CD4-positive, alpha-beta T cell treated with Interleukin-15 for 4 hours (primary cell): ENCODE measurements around the gene TMEM63C.
A peak's percentile ranks its signal among the peaks of the same experiment; 100 is the strongest.

ENCODE experiments used
- DNase-seq: peaks from one replicate; pipeline ENCODE4 v3.0.0-alpha.2; 2020; ENCODE audit warnings: low spot score

TMEM63C gene

DNA sequence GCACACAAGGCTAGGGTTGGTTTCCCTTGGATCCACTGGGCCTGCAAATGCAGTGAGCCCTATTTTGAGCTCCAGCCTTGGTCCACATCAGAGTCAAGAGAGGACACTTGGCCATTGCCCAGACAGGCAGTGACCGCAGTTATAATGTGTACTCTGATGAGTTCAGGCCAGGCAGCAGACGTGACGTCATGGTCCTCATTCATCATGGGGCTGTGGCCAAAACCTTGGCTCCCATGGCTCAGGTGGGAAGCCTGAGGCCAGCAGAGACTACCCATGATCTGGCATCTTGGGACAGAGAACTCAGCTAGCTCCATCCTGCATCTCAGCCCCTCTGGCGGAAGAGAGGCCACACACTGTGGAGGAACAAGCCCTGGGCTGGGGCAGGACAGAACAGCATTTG, 16.4 kb downstream of the TMEM63C start:
- DNase-seq, result no peak

DNA sequence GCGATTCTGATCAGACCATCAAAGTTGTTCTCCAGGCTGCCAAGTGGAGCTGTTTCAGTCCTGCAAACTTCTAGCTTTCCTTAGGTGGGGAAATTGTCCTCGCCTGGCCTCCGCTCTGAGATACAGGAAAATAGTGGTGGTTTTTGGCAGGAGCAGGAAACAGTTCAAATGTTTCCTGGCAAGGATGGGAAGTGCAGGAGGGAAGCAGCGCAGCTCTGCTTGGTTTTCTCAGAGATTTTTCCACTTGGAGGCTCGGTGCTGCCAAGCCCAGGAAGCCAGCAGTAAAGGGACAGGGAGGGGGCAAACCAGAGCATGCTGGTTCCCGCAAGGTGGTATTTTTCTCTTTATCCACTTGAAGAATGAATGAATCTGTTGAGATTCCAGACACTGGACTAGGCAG, 17.0 kb downstream of the TMEM63C start:
- no peak for DNase-seq

DNA sequence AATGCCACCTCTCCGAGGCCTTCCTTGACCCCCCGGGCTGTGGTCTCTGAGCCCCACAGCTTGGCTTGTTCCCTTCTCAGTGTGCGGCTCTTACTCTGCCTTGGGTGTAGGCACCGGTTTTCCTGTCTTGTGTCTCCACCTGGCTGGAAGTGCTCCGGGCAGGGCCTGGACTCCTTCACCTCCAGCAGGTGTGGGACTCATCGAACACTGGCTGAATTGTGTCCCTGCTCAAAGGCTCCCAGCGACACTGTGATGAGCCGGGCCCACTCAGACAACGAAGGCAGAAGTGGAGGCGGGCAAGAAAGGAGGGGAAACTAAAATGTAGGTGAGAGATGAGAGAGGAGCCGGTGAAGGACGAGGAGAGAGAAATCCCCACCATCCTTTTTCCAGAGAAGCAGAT, 18.0 kb downstream of the TMEM63C start:
- no peak for DNase-seq

DNA sequence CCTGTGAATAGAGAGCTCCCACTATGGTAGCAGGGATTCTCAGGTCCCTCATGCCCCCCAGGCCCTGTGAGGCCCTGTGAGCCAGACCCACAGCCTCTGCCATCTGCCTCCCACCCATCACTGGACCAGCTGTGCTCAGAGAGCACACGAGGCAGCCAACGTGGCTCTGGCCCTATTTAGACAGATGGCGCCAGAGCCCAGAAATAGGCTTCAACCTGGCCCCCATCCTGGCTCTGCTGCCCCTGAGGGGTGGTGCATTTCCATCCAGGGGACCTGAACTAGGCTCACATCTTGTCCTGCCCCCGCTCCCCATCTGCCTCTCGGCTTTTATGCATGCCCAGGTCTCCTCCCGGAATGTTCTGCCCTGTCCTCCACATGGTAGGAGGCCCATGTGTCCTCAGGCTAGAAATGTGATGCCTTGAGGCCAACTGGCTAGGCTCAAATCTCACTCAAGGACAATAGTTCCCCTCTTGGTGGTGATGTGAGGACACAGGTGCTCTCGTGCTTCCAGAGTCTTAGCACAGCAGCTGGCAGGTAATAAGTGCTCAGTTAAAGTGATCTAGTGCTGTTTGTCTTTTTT, 18.9 kb downstream of the TMEM63C start:
- DNase-seq, result no peak

DNA sequence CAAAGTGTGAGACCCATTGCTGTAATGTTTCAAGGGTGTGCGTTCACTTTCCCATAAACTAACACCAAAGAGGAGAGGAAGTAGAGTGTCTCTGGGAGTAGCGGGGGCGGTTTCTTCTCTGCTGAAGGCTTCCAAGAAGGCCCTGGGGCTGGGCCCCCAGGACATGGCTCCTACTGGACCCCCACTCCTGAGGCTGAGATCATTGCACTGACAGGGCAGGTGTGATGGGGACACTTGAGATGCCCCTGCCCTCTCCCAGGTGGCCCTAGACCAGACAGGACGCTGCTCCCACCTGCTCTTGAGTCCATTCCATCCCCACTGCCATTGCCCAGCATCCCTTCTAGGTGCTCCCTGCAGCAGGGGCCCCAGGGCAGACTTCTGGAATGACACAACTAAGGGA, 20.1 kb downstream of the TMEM63C start:
- DNase-seq, result no peak

DNA sequence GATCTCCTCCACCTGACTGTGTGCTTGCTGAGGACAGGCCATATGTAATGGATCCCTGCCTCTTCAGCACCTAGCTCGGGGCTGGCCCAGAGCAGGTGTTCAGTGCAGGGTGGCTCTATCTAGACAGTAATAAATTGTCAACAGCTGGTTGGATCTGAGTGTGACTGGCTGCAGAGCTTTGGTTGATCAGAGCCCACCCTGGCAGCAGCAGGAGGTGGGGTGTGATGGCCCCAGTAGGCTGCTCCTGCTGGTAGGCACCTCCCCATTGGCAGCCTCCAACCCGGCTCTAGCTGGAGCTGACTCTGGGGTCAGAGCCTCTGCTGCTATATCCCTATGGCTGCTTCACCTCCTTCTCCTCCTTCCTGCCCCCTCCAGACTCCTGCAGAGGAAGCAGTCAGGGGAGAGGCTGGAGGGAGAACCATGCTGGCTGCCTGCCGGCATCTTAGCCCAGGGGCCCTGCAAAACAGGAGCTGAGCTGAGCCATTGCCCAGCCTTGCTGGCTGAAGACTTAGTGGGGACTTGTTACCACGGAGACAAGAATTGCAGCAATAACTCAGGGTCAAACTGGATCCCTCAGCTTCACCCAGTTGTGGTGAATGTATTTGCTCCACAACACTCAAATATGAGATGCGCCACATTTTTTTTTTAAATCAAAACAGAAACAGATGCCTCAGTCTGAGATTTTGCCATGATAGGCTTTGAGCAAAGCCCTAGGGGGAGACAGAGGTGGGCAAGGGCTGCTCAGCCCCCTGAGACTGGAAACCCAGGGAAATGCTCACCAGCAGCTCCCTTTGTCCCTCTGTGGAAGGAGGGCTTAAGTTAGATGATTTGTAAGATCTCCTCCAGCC, 22.2 kb downstream of the TMEM63C start:
- DNase-seq, result no peak

DNA sequence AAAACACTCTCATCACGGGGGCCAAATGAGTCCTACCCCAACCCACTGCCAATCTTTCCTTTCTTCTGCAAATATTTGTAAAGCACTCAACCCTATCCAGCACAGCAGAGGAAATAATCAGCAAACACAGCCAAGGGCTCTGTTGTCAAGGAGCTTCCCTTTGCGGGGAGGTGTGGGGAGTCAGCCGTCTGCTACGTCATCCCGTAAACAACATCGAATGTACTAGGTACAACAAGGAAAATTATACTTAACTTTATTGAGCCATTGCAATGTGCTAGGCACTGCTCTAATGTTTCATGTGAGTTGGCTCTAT, 22.8 kb downstream of the TMEM63C start:
- no peak for DNase-seq

DNA sequence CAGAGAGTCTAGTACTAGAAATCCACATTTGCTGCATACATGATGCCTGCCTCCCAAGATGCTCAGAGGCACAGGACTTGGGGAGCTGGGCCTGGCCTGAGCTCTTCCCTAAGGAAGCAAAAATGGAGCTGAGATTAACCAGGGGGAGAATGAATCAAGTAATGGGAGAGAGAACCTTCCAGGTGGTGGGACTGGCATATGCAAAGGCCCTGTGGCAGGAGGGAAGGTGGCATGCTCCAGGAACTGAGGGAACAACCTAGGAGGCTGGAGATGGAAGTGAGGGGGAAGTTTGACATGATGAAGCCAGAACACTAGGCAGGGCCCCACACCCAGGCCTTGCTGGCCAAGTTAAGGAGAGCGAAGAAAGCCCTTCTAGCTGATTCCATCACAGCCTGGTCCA, 23.3 kb downstream of the TMEM63C start:
- no peak for DNase-seq

DNA sequence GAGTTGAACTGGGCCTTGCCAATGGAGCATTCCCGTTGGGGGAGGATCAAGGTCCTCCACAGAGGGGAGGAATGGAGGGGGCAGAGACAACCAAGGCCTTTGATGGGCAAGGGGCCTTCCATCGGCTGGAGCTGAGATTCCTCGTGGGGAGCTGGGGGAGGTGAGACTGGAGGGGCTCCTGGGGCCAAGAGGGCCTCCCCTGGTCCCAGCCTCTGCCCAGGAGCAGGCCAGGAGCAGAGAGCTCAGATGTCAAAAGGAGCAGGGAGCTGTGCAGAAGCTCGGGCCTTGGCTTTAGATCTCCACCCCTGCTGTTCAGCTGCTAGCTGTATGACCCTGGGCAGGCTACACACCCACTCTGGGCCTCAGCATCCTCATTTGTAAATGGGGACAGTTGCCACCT, 24.0 kb downstream of the TMEM63C start:
- no peak for DNase-seq

DNA sequence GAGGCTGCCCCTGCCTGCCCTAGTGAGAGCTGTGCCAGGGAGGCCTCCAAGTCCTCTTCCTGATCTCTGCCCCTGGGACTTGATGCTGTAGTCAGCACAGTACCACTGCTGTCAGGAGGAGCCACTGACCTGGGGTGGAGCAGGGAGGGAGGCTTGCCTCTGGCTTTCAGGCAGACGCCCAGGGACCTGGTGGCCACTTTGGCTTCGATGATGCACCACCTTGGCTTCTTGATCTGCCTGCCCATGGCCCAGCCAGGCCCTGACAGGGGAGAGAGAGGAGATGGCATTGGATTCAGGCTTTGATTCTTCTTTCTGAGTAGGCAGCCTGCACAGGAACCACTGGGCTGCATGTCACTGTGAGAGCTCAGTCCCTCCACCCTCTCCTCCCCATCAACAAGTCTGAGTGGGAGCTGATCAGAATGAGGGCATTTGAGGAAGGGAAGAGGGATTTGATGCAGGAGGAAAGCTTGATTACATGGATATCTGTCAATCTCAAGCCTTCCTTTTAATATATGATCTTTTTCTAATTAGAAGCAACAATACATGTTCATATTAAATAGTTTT, 24.7 kb downstream of the TMEM63C start:
- DNase-seq, result no peak

DNA sequence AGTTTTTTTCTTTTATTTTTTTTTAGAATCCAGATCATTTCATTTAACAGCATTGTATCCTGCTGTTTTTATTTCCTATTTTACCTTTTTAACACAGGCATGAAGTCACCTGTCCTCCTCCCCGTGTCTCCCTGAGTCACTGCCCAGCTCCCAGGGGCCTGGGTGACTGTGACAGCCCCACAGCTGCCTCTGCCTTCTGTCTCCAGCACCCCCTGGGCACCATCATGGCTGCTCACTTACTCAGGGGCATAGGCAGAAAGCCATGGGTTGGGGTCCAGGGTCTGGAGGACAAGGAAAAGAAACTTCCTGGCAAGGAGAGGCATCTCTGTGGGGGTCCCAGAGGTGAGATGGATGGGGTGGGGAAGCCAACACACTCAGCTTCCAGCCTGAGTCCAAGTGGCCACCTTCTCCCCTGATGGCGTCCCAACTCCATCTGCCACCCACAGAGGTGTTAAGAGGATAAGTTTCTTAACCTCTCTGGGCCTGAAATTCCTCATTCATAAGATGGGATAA, 25.3 kb downstream of the TMEM63C start:
- DNase-seq, result no peak

DNA sequence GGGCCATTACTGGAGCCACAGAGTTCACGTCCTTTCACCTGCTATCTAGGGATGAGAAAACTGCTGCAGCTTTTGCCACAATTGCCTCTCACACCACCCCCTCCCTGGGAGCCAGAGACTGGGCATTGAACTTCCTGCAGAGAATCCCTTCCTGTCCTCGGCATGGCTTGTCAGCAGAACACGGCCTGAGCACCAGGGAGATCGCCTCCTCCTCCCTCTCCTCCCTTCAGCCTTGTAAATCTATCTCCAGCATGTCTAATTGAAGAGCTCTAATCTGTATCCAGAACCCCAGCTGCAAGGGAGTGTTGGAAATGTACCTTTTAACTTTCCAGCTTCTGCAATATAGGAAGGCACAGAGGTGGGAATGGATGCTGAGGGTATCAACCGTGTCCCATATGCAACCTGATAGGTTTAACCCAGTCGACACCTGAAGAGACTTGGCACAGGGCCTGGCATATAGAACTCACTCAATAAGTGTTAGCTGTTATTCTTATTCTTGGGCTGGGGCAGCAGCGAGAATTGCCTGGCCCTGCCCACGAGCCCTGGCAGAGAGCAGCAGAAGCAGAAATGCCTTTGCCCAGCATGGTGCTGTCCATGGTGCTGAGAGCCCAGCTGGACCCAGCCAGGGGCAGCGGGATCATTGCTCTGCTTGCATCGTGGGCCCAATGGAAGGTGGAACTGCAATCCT, 26.8 kb downstream of the TMEM63C start:
- DNase-seq, result peak; percentile 17

DNA sequence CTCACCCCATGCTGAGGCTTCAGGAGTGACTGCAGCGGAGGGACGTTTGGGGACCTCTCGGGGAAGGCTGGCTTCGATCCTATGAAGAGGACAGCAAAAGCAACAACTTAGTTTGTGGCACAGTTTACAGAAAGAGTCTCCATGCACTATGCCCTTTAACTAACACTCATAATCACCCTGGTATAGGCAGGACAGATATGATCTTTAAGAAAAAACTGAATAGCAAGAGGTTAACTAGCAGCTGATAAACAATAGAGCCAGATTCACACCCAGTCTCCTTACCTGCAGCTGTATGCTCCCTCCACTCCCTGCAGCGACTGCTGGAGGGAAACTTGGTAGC, 27.4 kb downstream of the TMEM63C start:
- no peak for DNase-seq

DNA sequence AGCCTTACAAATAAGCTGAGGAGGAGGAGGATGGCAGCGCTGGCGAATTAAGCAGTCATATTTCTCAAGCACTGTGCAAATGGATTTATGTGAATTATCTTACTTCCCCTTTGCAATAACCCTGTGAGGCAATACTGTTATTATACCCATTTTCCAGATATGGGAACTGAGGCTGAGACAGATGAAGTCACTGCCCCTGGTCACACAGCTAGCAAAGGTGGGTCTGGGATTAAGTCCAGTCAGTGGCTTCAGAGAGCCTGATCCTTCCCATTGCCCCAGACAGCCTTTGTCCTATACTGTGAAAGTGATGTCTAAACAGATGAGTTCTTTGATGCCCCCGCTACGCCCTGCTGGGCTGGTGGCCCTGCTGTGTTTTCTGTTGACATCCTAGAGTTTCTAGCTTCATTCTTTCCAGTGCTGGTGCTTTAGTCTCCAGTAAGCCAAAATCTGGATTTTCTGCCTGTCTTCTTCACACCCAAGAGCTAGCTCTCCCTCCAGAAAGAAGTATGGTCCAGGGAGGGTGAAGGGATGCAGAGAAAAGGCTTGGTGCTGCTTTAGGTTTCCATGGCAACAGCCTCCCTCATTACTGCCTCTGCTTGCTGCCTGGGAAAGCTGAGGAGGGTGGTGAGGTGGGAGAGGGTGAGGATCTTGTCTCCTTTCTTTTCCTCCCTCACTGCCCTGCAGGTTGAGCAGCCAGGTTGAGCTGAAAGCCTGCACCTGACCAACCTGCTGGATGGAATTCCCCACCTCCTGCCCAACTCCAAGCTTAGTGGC, 30.7 kb downstream of the TMEM63C start:
- DNase-seq, result no peak

DNA sequence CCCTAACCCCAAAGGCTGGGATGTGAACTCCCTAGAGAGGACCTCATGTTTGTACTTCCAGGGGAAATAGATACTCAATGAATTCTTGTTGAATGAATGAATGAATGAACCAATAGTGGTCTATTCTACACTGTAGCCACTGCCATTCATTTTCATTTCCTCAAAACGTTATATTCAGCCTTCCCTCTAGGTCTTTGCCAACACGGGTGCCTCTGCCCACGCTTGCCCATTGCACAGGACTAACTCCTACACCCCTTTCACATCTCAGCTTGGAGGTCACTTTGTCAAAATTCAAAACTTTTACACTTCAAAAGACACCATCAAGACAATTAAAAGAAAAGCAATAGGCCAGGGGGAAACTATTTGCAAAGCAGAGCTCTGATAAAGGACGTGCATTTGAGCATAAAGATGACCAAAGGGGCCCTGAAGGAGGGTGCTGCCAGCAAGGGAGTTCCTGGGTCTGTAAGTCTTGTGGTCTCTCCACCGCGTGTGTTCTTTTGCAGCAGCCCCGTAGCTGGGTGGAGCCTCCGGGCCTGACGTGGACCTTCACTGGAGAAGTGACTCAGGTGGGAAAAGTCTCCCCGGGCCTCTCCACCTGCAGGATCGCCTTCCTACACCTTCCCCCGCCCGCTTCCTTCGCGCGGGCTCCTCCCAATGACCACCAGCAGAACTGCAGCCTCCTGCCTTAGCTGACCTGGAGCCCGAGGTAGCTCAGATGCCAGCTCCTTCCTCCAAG, 31.5 kb downstream of the TMEM63C start:
- peak; percentile 2 for DNase-seq

DNA sequence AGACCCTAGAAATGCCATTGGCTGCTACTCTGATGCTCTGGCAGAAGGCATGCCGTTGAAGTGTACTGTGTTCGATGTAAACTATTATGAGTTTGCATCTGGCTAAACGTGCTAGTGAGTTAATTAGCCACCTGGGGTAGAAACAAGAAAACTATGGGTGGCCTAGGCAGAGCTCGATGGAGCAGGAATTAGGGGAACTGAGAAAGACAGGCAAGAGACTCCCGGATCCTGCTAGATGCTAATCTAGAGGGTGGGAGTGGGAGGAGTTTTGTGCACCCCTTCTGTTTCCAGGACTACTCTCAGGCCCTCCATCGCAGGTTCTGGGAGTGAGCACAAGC, 32.0 kb downstream of the TMEM63C start:
- no peak for DNase-seq

DNA sequence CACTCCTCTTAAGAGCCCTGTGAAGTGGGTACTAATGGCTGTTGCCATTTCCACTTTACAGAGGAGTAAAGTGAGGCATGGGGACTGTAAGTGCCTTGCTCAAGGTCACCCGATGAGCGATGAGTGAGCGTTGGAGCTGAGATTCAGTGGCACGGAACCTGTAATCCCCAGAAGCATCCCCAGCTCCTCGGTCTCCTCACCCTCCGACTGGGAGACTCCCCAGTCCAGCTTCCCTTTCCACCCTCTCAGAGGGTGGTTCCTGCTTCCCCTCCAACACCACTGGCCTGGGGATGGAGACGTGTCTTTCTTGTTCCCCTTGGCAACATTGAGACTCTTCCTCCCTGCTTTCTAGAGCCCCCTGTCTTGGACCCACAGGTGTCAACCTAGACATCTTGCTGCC, 32.6 kb downstream of the TMEM63C start:
- no peak for DNase-seq

DNA sequence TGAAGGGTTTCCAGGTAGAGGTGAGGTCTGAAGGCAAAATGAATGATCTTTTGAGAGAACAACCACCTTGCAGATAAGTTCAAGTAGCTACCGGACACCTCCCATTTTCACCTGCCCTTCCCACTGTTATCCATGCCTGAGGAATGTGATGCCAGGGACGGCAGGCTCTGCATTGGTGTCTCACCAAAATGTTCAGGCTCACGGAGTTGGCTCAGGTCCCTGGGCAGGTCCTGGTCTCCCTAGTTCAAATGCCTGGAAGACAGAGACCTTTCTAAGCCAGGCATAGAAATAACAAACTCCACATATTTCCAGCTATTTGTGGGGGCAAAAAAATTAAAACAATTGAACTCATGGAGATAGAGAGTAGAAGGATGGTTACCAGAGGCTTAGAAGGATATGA, 36.0 kb downstream of the TMEM63C start:
- no peak for DNase-seq

DNA sequence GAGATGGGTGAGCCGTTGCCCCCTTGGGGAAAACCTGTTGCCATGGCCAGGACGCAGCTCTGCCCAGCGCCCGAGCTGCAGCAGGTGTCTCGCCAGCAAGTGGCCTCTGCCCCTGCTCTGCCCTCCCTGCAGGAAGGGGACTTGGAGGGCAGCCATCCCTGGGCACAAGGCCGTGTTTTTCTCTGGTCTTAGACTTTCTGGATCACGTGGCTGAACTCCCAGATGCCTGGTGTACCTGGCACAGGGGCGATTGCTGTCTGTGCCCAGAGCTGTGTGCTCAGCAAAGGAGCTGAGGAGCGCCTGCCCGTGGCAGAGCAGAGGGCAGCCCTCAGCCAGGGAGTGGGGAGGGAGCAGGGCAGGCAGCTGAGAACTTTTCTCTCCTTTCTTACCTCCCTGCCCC, 38.0 kb downstream of the TMEM63C start:
- no peak for DNase-seq

DNA sequence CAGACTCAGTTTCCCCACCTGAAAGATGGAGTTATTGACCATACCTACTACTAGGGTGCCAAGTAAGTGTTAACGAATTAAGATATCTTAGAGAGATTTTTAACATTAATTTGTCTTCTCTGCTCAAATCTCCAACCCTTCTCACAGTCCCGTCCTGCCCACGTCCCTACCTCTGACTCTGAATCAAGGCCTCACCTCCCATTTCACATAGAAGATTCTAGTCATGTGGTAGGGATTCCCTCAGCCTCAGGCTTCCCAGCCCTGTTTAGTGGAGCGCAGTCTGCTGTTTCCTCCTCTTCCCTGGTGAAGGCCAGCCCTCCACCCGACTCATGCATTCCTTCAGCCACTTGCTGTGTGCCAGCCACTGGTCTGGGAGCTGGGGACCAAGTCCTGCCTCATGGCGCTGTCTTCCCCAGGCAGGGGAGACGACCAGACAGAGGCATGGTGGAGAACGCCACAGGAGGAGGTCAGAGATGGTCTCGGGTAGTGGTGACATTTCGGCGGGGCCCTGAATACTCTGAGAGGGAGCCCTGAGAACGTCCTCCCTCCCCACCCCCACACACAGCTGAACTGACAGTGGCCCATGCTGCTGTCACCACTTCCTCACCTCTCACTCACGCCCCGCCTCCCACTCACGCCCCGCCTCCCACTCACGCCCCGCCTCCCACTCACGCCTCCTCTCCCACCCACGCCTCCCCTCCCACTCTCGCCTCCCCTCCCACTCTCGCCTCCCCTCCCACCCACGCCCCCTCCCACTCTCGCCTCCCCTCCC, 38.8 kb downstream of the TMEM63C start:
- DNase-seq, result no peak
